22Rv1 (cell line): ENCODE measurements around the gene WDFY2.

Experiments
- H3K27ac ChIP-seq: fragments of 450-650 bp; 2 replicates; pipeline ENCODE4 v1.5.1; 2017
- CTCF ChIP-seq: fragments of 450-650 bp; IDR thresholded peaks from 2 replicates; pipeline ENCODE4 v1.5.1; 2017; ENCODE audit warnings: mild to moderate bottlenecking
- ZFX ChIP-seq: fragments of 450-650 bp; IDR thresholded peaks from 2 replicates; pipeline ENCODE4 v1.6.1; 2017; ENCODE audit warnings: antibody characterized with exemption, borderline replicate concordance

WDFY2 gene

DNA sequence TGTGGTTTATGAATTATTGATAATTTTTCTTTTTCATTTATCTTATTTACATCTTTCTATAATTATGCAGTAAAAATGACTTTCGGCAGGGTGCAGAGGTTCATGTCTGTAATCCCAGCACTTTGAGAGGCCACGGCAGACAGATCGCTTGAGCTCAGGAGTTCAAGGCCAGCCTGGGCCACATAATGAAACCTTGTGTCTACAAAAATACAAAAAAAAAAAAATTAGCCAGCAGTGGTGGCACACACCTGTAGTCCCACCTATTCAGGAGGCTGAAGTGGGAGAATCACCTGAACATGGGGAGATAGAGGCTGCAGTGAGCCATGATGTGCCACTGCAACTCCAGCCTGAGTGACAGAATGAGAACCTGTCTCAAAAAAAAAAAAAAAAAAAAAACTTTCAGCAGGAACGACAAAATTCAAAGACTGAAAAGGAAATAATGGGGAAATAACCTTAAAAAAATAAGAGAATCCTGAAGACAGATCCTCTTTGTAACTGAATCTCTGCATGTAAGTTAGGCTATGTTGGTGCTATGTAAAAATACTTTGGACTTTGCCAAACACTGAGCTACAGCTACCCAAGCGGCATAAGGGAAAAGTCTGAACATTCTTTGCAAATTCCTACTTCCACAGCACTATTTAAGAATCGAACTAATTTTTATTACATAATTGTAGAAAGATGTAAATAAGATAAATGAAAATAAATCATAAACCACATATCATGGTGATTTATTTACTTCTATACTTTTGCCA, 36.7 kb upstream of the WDFY2 start:
- H3K27ac ChIP-seq = no peak overlapping the region
- TF ChIP-seq ZFX = no peak
- TF ChIP-seq CTCF = no peak

- no peak overlapping the region for H3K27ac ChIP-seq
- no peak for TF ChIP-seq ZFX
- TF ChIP-seq CTCF = no peak
Measured at GRCh38 chr13:51549050-51549449, 35.2 kb upstream of the WDFY2 start.

DNA sequence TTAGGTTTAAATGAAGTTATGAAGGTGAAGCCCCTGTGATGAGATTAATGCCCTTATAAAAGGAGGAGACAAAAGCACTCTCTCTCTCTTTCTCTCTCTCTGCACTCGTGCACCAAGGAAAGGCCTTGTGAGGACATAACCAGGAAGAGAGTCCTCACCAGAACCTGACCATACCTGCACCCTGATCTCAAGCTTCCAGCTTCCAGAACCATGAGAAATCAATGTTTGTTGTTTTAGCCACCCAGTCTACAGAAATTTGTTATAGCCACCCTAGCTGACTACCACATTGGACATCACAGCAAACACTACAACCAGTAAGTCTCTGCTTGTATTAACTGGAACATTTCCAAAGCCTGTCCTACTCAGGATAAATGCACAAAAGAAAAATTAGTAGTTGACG, 34.7 kb upstream of the WDFY2 start:
- no peak for TF ChIP-seq ZFX
- no peak for TF ChIP-seq CTCF
- no peak overlapping the region for H3K27ac ChIP-seq

DNA sequence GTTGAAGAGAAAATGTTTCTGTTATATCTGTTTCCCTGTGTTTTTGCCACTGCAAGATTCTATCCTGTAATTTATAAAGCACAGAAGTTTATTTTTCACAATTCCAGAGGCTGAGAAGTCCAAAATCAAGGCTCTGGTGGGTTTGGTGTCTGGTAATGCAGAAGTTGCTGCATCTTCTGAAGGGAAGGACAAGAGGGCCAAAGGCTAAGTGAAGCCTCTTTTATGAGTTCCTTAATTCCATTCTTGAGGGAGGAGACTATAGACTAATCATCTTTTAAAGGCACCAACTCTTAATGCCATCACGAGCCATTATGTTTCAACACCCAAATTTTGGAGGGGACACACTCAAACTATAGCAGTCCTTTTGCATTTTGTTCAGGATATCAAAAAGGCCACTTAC, 34.1 kb upstream of the WDFY2 start:
- TF ChIP-seq ZFX (no peak), CTCF (no peak)
- no peak overlapping the region for H3K27ac ChIP-seq

GRCh38 chr13:51551416-51551815, 32.8 kb upstream of the WDFY2 start:
- TF ChIP-seq CTCF (no peak), ZFX (no peak)
- H3K27ac ChIP-seq = no peak overlapping the region

- H3K27ac ChIP-seq = no peak overlapping the region
- TF ChIP-seq ZFX (no peak), CTCF (no peak)
Measured at GRCh38 chr13:51552027-51552426, 32.2 kb upstream of the WDFY2 start.

DNA sequence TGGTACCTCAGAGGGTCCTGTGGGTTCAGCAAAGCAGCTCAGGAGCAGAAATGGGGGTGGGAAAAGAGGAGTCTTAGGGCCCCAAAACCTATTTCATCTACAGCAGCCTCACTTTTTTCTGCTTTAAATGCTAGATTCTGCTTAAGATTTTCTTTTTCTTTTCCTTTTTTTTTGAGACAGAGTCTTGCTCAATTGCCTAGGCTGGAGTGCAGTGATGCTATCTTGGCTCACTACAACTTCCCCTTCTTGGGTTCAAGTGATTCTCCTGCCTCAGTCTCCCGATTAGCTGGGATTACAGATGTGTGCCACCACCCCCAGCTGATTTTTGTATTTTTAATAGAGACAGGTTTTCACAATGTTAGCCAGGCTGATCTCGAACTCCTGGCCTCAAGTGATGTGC, 30.7 kb upstream of the WDFY2 start:
- H3K27ac ChIP-seq = no peak overlapping the region
- TF ChIP-seq ZFX = no peak
- no peak for TF ChIP-seq CTCF
